Neuronal stem cell (in vitro differentiated cells): ENCODE results near the gene MAP3K20.

Source experiments
- DNase-seq: peaks from one replicate; pipeline ENCODE4 v3.0.0-alpha.2; 2013; ENCODE audit warnings: low spot score
- H2AFZ ChIP-seq: one replicate; pipeline ENCODE4 v1.6.1; 2013; ENCODE audit warnings: mild to moderate bottlenecking, low read length, inconsistent platforms
- H2AK5ac ChIP-seq: 2 replicates; pipeline ENCODE4 v1.6.1; 2013; ENCODE audit warnings: low read depth, mild to moderate bottlenecking, inconsistent platforms, low read length, moderate library complexity, mixed read lengths
- H2BK120ac ChIP-seq: 2 replicates; pipeline ENCODE4 v1.6.1; 2013; ENCODE audit warnings: low read depth, mild to moderate bottlenecking, inconsistent platforms, low read length, moderate library complexity, mixed read lengths
- H2BK12ac ChIP-seq: one replicate; pipeline ENCODE4 v1.6.1; 2013; ENCODE audit warnings: low read length, inconsistent platforms
- H2BK15ac ChIP-seq: 2 replicates; pipeline ENCODE4 v1.6.1; 2013; ENCODE audit warnings: mild to moderate bottlenecking, low read length, inconsistent platforms, mixed read lengths
- H2BK5ac ChIP-seq: one replicate; pipeline ENCODE4 v1.6.1; 2013; ENCODE audit warnings: inconsistent platforms, mild to moderate bottlenecking, low read length, moderate library complexity
- H3K14ac ChIP-seq: one replicate; pipeline ENCODE4 v1.6.1; 2013; ENCODE audit warnings: low read length, inconsistent platforms
- H3K18ac ChIP-seq: 2 replicates; pipeline ENCODE4 v1.6.1; 2013; ENCODE audit warnings: low read length, inconsistent platforms
- H3K23ac ChIP-seq: 2 replicates; pipeline ENCODE4 v1.6.1; 2013; ENCODE audit warnings: low read depth, mild to moderate bottlenecking, mixed read lengths, low read length, inconsistent platforms; ENCODE audit not compliant: poor library complexity
- H3K27ac ChIP-seq: replicated peaks from 3 replicates; pipeline ENCODE4 v1.5.1; 2013; ENCODE audit warnings: low read length, inconsistent platforms
- H3K27me3 ChIP-seq, 3 experiments: 2 replicates each; pipeline ENCODE4 v1.6.1; 2013; ENCODE audit warnings: low read length in 3 of 3, mild to moderate bottlenecking in 2 of 3, inconsistent platforms in 1 of 3, low read depth in 1 of 3, mixed read lengths in 1 of 3, moderate library complexity in 1 of 3; ENCODE audit not compliant: control insufficient read depth in 3 of 3, insufficient read depth in 3 of 3
- H3K36me3 ChIP-seq, 2 donors: replicated peaks in 1 of 2; 2 replicates each; pipeline ENCODE4 v1.6.1; 2013; ENCODE audit warnings: low read length in 2 of 2; ENCODE audit not compliant: control insufficient read depth in 2 of 2, insufficient read depth in 2 of 2
- H3K4ac ChIP-seq: 2 replicates; pipeline ENCODE4 v1.6.1; 2013; ENCODE audit warnings: inconsistent platforms, mild to moderate bottlenecking, low read length, moderate library complexity
- H3K4me1 ChIP-seq, 2 donors: 1 replicate in 1 of 2; 2 replicates in 1 of 2; pipeline ENCODE4 v1.6.1; 2013; ENCODE audit warnings: low read length in 2 of 2, low read depth in 1 of 2; ENCODE audit not compliant: control insufficient read depth in 2 of 2, insufficient read depth in 1 of 2
- H3K4me2 ChIP-seq: one replicate; pipeline ENCODE4 v1.6.1; 2013; ENCODE audit warnings: mild to moderate bottlenecking, low read length, inconsistent platforms; ENCODE audit not compliant: insufficient read depth, poor library complexity, severe bottlenecking
- H3K4me3 ChIP-seq, 2 donors: 2 replicates each; pipeline ENCODE4 v1.5.1; 2013; ENCODE audit warnings: low read length in 2 of 2, mild to moderate bottlenecking in 2 of 2, inconsistent platforms in 1 of 2, moderate library complexity in 1 of 2
- H3K79me1 ChIP-seq: one replicate; pipeline ENCODE4 v1.6.1; 2013; ENCODE audit warnings: low read depth, mild to moderate bottlenecking, inconsistent platforms, low read length, moderate library complexity
- H3K9ac ChIP-seq: one replicate; pipeline ENCODE4 v1.6.1; 2013; ENCODE audit warnings: mild to moderate bottlenecking, low read depth, low read length, inconsistent platforms; ENCODE audit not compliant: poor library complexity
- H3K9me3 ChIP-seq, 2 donors: replicated peaks in 1 of 2; 2 replicates each; pipeline versions ENCODE3 to v1.6.1; 2013; ENCODE audit warnings: low read length in 2 of 2, mild to moderate bottlenecking in 2 of 2, inconsistent platforms in 1 of 2, low read depth in 1 of 2, mixed read lengths in 1 of 2, moderate library complexity in 1 of 2; ENCODE audit not compliant: control insufficient read depth in 2 of 2, insufficient read depth in 1 of 2
- H4K8ac ChIP-seq: one replicate; pipeline ENCODE4 v1.6.1; 2013; ENCODE audit warnings: low read depth, mild to moderate bottlenecking, inconsistent platforms, low read length, moderate library complexity
- H4K91ac ChIP-seq: one replicate; pipeline ENCODE4 v1.6.1; 2013; ENCODE audit warnings: low read length, low read depth, mild to moderate bottlenecking, inconsistent platforms; ENCODE audit not compliant: poor library complexity
- WGBS, 2 donors: extraction: QIAGEN DNeasy Blood & Tissue Kit; methylation state at CpG; one replicate each; pipeline ENCODE4 v1.1.7; 2013; ENCODE audit warnings: missing lambda C conversion rate in 2 of 2, mixed read lengths in 1 of 2; ENCODE audit not compliant: insufficient read length in 2 of 2, insufficient replicate concordance in 1 of 2; ENCODE audit errors: extremely low coverage in 2 of 2; 5-methylcytosine and 5-hydroxymethylcytosine counted together

Gene MAP3K20

DNA sequence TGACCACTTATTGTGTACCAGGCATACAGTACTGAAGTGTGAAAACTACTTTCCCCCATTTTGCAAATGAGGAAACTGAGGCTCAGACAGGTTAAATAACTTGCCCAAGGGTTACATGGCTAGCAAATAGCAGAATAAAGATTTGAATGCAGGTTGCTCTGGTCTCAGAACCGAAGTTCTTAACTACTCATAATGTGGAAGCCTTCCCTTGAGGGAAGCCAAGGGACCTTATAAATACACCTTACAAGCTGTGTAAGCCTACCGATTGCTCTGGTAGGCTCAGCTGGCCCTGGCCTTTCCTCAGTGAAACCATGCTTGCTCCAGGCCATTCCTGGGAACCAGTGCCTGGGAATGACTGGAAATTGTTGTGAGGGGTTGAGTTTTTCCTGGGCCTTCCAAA is 164.4 kb downstream of the MAP3K20 start:
- no peak overlapping the region for H2BK15ac ChIP-seq
- no peak overlapping the region for H2BK12ac ChIP-seq
- H3K18ac ChIP-seq = no peak overlapping the region
- peaks cover 0 to 1% of the 10 kb centered on the region in 2 donors for H3K9me3 ChIP-seq
- no peak overlapping the region for H3K4me3 ChIP-seq
- WGBS, 2 donors = no CpG with 5 or more reads among the region's 2 CpGs
- H2BK120ac ChIP-seq = no peak overlapping the region
- H4K8ac ChIP-seq = no peak overlapping the region
- no peaks in the 10 kb centered on the region for H3K36me3 ChIP-seq
- no peaks in the 10 kb centered on the region for H3K79me1 ChIP-seq
- H3K4me1 ChIP-seq = peaks cover 6 to 9% of the 10 kb centered on the region in 2 donors
- H2AK5ac ChIP-seq = no peak overlapping the region
- H3K23ac ChIP-seq = no peak overlapping the region
- no peak overlapping the region for H2AFZ ChIP-seq
- no peak overlapping the region for H3K4me2 ChIP-seq
- no peak overlapping the region for H4K91ac ChIP-seq
- DNase-seq = no peak
- H3K27ac ChIP-seq = no peak overlapping the region
- no peak overlapping the region for H2BK5ac ChIP-seq
- no peak overlapping the region for H3K14ac ChIP-seq
- no peak overlapping the region for H3K4ac ChIP-seq
- H3K27me3 ChIP-seq = no peaks in the 10 kb centered on the region
- no peak overlapping the region for H3K9ac ChIP-seq

DNA sequence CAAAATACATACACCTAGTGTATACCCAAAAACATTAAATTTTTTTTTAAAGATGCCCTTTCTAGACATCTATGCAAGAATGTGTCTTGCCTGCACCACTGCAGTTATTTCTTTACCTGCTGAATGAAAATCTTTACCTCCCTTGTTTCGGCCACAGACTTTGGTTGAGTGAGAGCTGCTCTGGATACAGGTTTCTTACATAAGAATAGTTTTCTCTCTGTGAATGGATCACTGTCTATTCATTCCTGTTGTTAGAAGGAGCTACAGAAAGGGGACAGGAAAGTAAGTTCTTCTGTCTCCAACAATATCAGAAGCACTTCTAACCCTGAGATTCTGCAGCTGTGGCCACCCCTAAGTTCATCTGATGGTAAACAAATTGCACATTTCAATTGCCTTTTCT is 166.0 kb downstream of the MAP3K20 start:
- Histone ChIP-seq H2BK12ac (no peak overlapping the region), H4K91ac (no peak overlapping the region), H2AK5ac (no peak overlapping the region), H3K9ac (no peak overlapping the region), H3K4me1 (peaks cover under 1 to 1% of the 10 kb centered on the region in 2 donors), H3K23ac (no peak overlapping the region), H3K9me3 (peaks cover 0 to 3% of the 10 kb centered on the region in 2 donors), H2BK5ac (no peak overlapping the region), H4K8ac (no peak overlapping the region), H3K18ac (no peak overlapping the region), H2AFZ (no peak overlapping the region), H2BK120ac (no peak overlapping the region), H3K27ac (no peak overlapping the region), H3K27me3 (no peaks in the 10 kb centered on the region), H3K14ac (no peak overlapping the region), H3K4me2 (no peak overlapping the region), H3K4me3 (no peak overlapping the region), H3K79me1 (no peaks in the 10 kb centered on the region), H3K4ac (no peak overlapping the region), H3K36me3 (no peaks in the 10 kb centered on the region), H2BK15ac (no peak overlapping the region)
- no peak for DNase-seq
- WGBS, 2 donors = no CpG with 5 or more reads among the region's 1 CpG

- Histone ChIP-seq H3K9ac (no peak overlapping the region), H3K23ac (no peak overlapping the region), H3K4ac (no peak overlapping the region), H3K14ac (no peak overlapping the region), H3K4me2 (no peak overlapping the region), H3K79me1 (no peaks in the 10 kb centered on the region), H4K8ac (no peak overlapping the region), H2BK15ac (no peak overlapping the region), H2AK5ac (no peak overlapping the region), H3K27ac (no peak overlapping the region), H2BK120ac (no peak overlapping the region), H2BK12ac (no peak overlapping the region), H3K36me3 (no peaks in the 10 kb centered on the region), H3K27me3 (no peaks in the 10 kb centered on the region), H3K18ac (no peak overlapping the region), H4K91ac (no peak overlapping the region), H3K9me3 (peaks cover 0 to 3% of the 10 kb centered on the region in 2 donors), H3K4me1 (peaks cover 9 to 10% of the 10 kb centered on the region in 2 donors), H2AFZ (no peak overlapping the region), H3K4me3 (no peak overlapping the region), H2BK5ac (no peak overlapping the region)
- no CpG with 5 or more reads among the region's 2 CpGs for WGBS, 2 donors
- no peak for DNase-seq
Observed at GRCh38 chr2:173247156-173247555, 171.5 kb downstream of the MAP3K20 start.

GRCh38 chr2:173248381-173248780 is 172.7 kb downstream of the MAP3K20 start:
- H2BK5ac ChIP-seq = no peak overlapping the region
- no peak overlapping the region for H3K18ac ChIP-seq
- no peak overlapping the region for H2BK15ac ChIP-seq
- no peak overlapping the region for H4K8ac ChIP-seq
- H3K27ac ChIP-seq = no peak overlapping the region
- no peak for DNase-seq
- H3K14ac ChIP-seq = no peak overlapping the region
- H3K27me3 ChIP-seq = no peaks in the 10 kb centered on the region
- no peak overlapping the region for H3K4me2 ChIP-seq
- H3K4me3 ChIP-seq = no peak overlapping the region
- H4K91ac ChIP-seq = no peak overlapping the region
- H3K9ac ChIP-seq = no peak overlapping the region
- H3K4me1 ChIP-seq = peaks cover 9 to 10% of the 10 kb centered on the region in 2 donors
- H3K9me3 ChIP-seq = peaks cover 0 to 2% of the 10 kb centered on the region in 2 donors
- H3K4ac ChIP-seq = no peak overlapping the region
- H2AK5ac ChIP-seq = no peak overlapping the region
- no peak overlapping the region for H2BK12ac ChIP-seq
- no peaks in the 10 kb centered on the region for H3K36me3 ChIP-seq
- no peaks in the 10 kb centered on the region for H3K79me1 ChIP-seq
- no peak overlapping the region for H3K23ac ChIP-seq
- H2BK120ac ChIP-seq = no peak overlapping the region
- no peak overlapping the region for H2AFZ ChIP-seq
- no CpG with 5 or more reads among the region's 2 CpGs for WGBS, 2 donors
